NCI-H748 (cell line): ENCODE data around the gene ZNF124.
"Not testable (repeated sequence)": the region's sequence is repeated elsewhere in the genome, so short reads cannot be mapped to it uniquely, and the experiment has no call there.

Experiments used
- DNase-seq: peaks from one replicate; lab custom pipeline; 2025; ENCODE audit not compliant: unreplicated experiment; lab: John Stamatoyannopoulos, UW

Gene ZNF124

DNA sequence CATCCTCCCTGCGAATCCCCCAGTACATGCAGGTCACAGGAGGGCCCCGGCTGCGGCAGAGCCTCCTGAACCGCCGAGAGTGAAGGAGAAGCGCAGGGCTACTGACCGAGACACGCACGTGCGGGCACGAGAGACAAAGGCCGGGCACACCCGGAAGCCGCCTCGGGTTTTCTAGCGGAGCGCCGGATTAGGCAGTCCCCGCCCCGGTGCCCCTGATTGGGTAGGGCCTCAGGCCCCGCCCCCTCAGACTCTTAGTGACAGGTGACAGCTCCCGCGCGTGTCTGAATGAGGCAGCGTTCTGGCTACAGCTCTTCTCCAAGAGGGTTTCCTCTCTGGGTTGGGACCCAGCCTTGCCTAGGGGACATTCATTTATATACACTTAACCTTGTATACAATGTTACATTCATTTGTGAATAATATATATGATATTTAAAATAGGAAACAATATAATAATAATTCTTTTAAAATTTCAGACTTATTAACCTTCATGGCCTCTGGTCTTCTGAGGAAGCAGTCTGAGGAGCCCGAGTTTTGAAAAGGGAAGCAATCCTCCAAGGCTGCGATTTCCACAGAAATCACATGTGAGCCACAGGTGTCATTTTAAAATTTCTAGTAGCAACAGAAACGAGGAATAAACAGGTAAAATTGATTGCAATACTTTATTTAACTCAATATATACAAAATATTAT lies at the start of gene ZNF124:
Gene ZNF124 (minus strand): TSS at position 146 of the 689 bp plus-strand sequence. CDS start 143 bp downstream, at position 3.
- not testable (repeated sequence) for DNase-seq

DNA sequence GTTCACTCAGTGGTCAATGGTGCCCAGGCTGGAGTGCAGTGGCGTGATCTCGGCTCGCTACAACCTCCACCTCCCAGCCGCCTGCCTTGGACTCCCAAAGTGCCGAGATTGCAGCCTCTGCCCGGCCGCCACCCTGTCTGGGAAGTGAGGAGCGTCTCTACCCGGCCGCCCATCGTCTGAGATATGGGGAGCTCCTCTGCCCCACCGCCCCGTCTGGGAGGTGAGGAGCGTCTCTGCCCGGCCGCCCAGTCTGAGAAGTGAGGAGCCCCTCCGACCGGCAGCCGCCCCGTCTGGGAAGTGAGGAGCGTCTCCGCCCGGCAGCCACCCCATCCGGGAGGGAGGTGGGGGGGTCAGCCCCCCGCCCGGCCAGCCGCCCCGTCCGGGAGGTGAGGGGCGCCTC lies 48.5 kb upstream of the ZNF124 start:
- DNase-seq = not testable (repeated sequence)

DNA sequence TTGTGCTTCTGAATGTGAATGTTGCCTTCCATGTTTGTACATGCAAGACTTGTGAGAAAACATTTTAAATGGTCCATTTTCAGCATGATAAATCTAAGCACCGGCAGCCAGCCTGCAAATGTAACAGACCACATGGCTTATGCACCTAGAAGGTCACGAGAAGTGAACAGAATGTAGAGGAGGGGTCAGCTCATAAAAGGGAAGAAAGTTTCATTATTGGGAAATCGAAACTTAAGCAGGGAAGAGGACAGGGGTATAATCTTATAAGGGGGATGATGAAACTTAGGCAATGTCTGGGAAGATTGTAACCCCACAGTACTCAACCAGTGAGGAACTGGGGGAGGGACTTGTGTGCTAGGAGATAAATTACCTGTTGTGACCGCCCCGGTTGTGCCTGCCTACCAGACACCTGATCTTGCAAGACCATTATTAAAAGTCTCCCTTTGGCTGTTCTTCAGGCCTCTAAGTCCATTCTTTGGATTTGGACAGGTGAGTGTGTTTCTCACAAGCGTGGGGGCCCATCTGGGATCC lies 46.4 kb upstream of the ZNF124 start:
- no peak for DNase-seq

DNA sequence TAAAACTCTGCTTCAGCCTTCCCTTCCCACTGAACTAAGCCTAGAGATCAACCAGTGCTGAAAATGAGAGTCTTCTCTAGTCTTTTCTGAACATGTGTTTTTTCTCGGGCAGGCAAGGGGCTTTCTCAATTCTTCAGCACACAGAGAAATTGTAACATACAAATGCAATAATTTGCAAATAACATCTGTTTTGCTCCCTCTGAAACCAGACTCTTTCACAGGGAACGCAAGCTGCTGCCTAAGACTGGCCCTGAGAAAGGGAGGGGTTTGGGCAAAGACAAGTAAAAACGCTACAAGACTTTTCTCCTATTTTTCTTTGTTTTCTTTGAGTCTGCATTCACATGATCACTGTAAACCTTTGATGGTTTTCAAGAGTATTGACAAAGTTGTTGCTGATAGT lies 44.4 kb upstream of the ZNF124 start:
- DNase-seq = no peak

DNA sequence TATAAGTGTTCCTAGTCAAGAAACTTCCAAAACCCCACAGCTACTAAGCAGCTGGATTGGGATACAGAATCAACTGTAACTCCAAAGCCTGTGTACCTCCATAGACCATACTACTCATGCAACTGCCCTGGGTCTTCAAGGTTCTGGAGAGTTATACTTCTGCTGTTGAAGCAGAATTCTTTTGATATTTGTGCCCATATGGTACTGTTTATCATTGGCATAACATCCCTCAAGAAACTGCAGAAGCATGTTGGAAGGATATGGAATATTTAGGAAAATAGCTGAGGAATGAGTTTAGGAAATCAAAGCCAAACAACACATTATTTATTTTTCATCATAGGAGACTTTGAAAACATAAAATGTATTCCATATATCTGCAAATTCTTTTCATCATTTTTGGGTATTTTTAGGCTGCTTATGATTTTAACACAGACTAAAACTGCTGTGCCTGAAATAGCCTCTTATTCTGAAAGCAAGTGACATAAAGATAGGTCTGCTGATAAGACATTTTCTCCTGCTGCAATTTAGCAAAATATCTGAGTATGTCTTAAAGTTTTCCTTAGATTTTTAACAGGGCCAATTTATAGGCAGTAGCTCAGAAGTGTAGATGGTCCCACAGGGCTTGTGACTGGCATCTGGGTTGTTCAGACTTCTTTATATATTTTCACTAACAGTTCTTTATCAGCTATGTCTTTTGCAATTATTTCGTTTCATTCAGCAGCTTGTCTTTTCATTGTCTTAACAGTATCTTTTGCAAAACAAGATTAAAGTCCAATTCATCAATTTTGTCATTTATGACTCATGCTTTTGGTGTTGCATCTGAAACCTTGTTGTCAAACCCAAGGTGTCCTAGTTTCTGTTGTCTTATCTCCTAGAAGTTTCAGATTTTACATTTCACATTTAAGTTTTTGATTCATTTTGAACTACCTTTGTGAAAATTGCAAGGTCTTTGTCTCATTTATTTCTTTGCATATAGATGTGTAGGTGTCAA lies 41.1 kb upstream of the ZNF124 start:
- DNase-seq = no peak

- DNase-seq = no peak
Observed at GRCh38 chr1:247212012-247212411, 40.2 kb upstream of the ZNF124 start.

DNA sequence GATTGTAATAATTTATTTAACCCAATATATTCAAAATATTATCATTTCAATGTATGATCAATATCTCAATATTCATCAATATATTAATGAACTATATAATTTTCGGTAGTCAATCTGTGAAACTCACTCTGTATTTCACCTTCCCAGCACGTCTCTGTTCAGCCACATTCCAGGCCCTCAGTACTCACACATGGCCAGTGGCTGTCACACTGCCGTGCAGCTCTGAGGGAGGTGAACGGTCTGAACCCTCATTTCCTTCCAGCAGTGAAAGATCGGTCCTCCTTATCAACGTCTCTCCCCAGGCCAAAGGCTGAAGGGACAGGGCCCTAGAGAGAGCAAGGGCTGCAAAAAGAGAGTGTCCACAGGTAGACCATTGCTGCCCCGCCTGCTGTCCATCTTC lies 39.5 kb upstream of the ZNF124 start:
- DNase-seq = no peak

DNA sequence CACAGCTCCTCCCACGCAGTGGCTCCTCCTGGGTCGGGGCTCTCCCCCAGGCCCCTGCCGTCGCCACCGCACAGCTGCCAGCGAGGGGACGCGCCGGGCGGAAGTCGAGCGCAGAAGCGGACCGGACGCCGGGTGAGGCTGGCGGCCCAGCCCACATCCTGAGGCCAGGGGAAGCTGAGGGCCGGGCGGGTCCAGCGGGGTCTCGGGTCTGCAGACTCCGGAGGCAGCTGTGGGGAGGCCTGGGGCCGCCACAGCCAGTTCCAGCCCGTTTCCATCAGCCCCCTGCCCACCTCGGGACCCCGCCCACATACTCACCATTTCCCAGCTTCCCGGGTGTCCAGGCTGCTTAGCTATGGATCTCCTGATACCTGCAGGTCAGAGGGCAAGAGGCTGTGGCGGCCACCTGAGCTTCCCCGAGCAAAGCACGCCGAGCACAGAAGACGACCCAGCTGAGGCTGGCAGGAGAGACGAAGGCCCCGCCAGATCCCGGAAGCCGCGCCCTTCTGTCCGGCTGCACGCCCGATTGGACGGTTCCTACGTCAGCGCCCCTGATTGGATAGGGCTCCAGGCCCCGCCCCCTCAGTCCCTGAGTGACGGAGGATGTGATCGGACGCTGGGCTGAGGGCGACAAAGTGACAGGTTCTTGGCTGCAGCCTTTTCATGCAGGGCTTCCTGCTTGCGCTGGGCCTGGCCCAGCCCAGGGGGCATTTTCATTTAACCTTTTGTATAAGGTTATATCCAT lies 38.7 kb upstream of the ZNF124 start:
- DNase-seq = peak; percentile 94

DNA sequence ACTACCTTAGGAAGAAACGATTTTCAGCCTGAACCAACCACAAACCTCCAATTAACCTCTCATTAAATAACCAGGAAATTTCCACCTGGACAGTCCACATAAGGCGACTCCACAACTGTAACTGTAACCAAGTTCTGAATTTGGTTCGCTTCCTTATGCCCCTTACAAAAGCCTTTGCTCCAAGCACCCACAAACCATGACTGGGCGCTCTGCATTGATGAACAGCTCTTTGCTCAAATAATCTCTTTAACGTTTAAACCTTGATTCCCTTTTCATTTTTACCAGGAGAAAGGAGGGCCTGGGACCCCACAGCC lies 38.2 kb upstream of the ZNF124 start:
- DNase-seq = peak; percentile 29

DNA sequence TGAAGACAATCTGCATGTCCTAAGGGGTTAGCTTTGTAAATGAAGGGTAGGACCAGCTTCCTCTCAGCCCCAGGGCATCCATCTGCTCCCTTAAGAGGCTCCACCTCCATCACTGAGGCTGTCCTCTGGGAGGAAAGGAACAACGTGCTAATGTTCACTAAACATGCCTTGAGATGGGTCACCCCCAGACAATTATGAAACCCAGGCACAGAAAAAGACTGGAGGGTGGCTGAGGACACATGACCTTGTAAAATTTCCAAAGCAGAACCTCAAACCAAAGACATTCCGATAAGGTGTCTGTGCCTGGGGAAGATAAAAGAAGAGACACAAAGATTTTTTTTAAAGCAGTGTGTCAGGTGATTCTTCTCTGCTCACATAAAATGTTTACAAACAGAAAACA lies 37.6 kb upstream of the ZNF124 start:
- no peak for DNase-seq

GRCh38 chr1:247204177-247204647 lies 32.4 kb upstream of the ZNF124 start:
- no peak for DNase-seq

GRCh38 chr1:247198781-247199180 lies 27.0 kb upstream of the ZNF124 start:
- DNase-seq = no peak

DNA sequence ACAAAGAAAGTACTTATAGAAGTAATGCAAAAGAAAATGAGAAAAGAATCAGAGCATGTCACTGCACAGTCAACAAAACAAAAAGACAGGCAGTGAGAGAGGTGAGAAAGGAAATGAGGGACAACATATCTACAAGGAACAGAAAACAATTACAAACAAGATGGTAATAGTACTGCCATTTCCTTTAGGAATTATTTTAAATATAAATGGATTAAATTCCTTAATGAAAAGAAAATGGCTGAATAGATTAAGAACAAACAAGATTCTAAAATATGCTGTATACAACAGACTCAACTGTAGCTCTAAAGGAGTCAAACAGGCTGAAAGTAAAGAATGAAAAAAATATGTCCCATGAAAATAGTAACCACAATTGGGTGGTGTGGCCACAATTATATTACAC lies 22.1 kb upstream of the ZNF124 start:
- no peak for DNase-seq

GRCh38 chr1:247189981-247190798 lies 18.4 kb upstream of the ZNF124 start:
- no peak for DNase-seq

DNA sequence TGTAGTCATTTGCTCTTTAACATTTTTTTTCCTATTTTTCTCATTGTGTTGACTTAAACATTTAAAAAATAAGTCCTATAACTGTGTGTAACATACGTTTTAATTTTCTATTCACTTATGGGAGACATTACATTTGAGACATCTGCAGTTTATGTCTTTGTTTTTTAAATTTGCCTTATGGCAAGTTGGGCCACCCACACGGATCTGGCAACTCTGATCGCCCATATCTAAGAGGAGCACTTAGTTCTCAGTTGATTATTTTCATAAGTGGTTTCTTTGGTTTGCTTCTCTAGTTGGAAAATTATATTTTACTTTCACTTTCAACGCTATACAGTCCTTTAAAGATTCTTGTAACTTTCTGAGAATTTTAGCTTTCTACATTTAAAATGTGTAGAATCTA lies 13.8 kb upstream of the ZNF124 start:
- DNase-seq = no peak

GRCh38 chr1:247184254-247184653 lies 12.4 kb upstream of the ZNF124 start:
- DNase-seq = no peak

- no peak for DNase-seq
Observed at GRCh38 chr1:247182994-247183393, 11.2 kb upstream of the ZNF124 start.

- no peak for DNase-seq
Observed at GRCh38 chr1:247180581-247180980, 8.8 kb upstream of the ZNF124 start.

- DNase-seq = no peak
Observed at GRCh38 chr1:247177755-247178154, 5.9 kb upstream of the ZNF124 start.

DNA sequence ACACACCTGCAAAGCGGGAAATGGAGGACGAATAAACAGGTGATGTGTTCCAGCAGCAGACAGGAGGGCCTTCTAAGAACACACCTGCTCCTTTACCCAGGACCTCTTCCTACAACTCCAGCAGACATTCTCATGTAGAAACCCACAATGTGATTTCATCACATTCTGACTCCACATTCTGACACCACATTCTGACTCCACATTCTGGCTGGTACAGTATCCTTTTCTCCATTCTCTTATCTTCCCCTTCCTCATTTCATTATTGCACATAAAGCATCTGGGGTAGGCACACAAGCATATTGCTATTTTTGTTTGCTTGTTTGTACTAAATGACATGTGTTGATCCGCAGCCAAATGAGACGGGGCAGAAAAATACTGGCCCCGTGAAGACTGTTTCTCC lies 3.6 kb upstream of the ZNF124 start:
- DNase-seq = no peak
